SH-SY5Y (cell line): ENCODE measurements around the gene CREM.

ENCODE experiments used
- GATA2 ChIP-seq: IDR thresholded peaks from 2 replicates; pipeline ENCODE4 v1.6.1; 2011; ENCODE audit warnings: mild to moderate bottlenecking, low read depth, low read length
- GATA3 ChIP-seq: IDR thresholded peaks from 2 replicates; pipeline ENCODE4 v1.6.1; 2011; ENCODE audit warnings: low read depth, mild to moderate bottlenecking, low read length, moderate library complexity

CREM gene

DNA sequence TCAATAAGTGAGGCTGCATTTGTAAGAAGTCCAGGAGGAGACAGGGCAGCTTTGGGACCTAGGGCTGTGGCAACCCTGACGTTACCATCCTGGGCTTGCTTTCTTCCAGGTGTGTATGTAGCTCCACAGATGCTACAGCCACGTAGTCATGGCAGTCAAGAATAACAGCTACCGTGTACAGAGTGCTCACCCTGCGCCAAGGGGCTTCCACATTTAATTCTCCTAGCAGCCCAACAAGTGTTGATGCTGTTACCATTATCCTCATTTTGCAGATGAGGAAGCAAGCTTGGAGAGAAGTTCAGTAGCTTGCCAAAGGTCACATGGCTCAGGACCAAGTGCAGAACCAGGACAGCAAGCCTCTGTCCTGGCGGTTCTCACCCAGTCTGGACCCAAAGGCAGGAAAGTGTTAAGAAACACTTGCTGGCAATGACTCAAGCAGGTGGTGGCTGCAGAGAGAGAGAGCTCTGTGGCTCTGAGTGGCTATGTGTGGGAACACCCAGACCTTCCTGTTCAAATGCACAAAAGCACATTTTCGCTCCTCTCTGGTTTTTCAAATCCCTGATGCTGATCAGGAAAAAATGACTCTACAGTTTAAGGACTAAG lies 89.8 kb downstream of the CREM start:
- TF ChIP-seq GATA2 (no peak), GATA3 (no peak)

- TF ChIP-seq GATA2: no peak
Measured at GRCh38 chr10:35217455-35217854, 90.8 kb downstream of the CREM start.

- TF ChIP-seq GATA2 (no peak), GATA3 (no peak)
Measured at GRCh38 chr10:35218339-35218955, 91.8 kb downstream of the CREM start.

GRCh38 chr10:35219292-35219691 lies 92.6 kb downstream of the CREM start:
- no peak for TF ChIP-seq GATA3
- TF ChIP-seq GATA2: no peak

GRCh38 chr10:35219891-35220890 lies 93.5 kb downstream of the CREM start:
- TF ChIP-seq GATA2 (no peak), GATA3 (no peak)

- TF ChIP-seq GATA2 (no peak), GATA3 (no peak)
Measured at GRCh38 chr10:35223016-35223415, 96.4 kb downstream of the CREM start.

GRCh38 chr10:35224045-35224740 lies 97.5 kb downstream of the CREM start:
- TF ChIP-seq GATA3 (no peak), GATA2 (no peak)

DNA sequence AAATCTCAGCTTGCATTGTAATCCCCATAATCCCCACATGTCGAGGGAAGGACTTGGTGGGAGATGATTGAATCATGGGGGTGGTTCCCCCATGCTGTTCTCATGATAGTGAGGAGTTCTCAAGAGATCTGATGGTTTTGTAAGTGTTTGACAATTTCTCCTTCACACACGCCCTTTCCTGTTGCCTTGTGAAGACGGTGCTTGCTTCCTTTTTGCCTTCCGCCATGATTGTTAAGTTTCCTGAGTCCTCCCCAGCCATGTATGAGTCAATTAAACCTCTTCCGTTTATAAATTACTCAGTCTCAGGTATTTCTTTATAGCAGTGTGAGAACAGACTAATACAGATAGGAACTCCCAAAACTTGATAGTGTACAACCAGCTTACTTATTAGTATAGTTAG lies 98.6 kb downstream of the CREM start:
- no peak for TF ChIP-seq GATA3

DNA sequence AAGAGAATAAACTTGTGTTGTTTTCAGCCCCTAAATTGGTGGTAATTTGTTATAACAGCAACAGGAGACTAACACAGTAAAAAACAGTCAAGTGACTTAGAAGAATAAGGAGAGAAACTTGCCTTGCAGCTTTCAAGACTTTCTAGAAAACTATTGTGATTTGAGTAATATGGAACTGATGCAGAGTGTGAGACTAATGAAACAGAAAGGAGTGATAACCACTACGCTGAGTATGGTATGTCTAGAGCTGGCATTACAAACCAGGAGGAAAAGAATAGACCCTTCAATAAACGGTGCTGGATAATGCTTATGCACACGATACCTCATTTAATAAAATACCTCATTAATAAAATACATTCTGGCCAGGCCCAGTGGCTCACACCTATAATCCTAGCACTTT lies 99.9 kb downstream of the CREM start:
- no peak for TF ChIP-seq GATA2
- TF ChIP-seq GATA3: no peak

DNA sequence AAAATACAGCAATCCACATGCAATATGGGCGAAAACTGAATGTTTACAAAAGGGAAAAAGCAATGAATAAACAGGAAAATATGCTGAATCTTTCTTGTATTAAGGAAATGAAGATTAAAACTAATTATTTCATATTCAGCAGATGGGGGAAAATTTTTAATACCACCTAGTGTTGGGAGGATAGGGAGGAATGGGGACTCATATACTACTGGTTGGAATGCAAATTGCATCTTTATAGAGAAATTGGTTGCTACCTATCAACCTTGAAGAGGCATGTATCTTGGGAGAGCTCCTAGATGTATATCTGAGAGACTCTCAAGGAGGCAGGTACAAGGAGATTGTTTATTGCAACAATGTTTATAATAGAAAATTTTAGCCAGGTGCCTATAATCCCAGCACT lies 101.4 kb downstream of the CREM start:
- TF ChIP-seq GATA2 (no peak), GATA3 (no peak)

DNA sequence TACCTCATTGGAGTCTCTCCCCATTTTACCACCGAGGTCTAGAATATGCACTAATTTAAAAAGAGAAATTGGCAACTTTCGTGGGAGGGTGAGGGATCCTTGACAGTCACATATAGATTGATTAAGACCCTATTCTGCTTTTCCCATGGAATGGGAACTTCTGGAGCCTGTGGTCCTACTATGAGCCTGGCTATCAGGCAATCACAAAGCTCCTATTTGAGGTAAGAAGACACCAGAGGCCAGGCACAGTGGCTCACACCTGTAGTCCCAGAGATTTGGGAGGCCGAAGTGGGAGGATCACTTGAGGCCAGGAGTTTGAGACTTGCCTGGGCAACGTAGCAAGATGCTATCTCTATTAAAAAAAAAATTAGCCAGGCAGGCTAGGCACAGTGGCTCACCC lies 105.0 kb downstream of the CREM start:
- no peak for TF ChIP-seq GATA2
- TF ChIP-seq GATA3: no peak

DNA sequence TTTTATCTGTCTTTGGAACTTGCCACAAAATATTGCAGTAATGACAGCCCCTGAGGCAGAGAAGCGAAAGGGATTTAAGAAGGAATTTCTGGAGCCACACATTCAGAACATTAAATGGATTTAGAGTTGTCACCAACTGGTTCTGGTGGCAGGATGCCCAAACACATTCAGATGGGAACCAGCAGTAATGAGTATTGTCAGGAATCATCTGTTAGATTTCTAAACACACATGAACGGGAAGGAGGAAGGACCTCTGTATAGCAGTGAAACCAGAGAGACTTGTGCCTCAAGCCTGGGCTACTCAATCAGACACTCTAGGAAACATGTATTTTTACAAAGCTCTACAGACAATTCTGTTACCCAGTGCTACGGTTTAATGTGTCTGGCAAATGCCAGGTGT lies 105.9 kb downstream of the CREM start:
- TF ChIP-seq GATA2 (no peak), GATA3 (no peak)

GRCh38 chr10:35234073-35234472 lies 107.4 kb downstream of the CREM start:
- TF ChIP-seq GATA3: no peak
- TF ChIP-seq GATA2: no peak

DNA sequence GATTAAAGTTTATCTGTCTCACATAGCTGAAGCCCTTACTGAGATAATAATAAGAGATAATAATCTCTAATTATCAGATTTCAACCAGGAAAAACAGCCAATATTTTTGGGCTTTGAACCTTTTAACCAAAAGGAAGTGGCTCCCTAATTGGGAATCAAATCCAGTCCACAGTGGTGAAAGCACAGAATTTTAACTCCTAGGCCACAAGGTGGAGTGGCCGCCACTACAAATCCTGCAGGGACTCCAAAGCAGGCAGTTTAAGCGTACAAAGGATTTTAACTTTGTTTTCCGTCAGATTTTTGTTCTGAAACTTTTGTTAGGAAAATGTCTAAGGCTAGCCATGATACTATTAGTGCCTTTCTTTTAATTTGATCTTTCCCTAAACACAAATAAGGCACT lies 110.1 kb downstream of the CREM start:
- no peak for TF ChIP-seq GATA3
- no peak for TF ChIP-seq GATA2
